NK-92 treated with Interleukin-12 subunit alpha and Interleukin-12 subunit beta, amount 100 ng/mL, for 24 hours (cell line): ENCODE measurements around the gene RUSF1.
"Not testable (repeated sequence)": the region's sequence is repeated elsewhere in the genome, so short reads cannot be mapped to it uniquely, and the experiment has no call there.

Experiments used
- DNase-seq: peaks from one replicate; lab custom pipeline; 2025; lab: John Stamatoyannopoulos, UW

RUSF1 gene

GRCh38 chr16:31507929-31508705 is at the start of gene RUSF1:
Gene RUSF1, minus strand, starts transcription at chr16:31508391. Its CDS starts 18 bp downstream, at chr16:31508373.
- DNase-seq = peak; percentile 79

DNA sequence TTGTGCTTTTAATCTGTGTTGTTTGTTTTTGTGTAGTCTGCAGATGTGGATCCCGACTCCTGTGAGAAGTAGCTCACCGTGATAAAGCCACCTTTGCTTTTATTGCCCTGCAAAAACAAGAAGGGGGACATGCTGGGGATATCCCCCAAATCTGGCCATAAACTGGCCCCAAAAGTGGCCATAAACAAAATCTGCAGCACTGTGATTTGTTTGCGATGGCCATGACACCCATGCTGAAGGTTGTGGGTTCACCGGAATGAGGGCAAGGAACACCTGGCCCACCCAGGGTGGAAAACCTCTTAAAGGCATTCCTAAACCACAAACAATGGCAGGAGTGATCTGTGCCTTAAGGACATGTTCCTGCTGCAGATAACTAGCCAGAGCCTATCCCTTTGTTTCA is 34.6 kb upstream of the RUSF1 start:
- DNase-seq = no peak

- not testable (repeated sequence) for DNase-seq
Measured at GRCh38 chr16:31539762-31540161, 31.6 kb upstream of the RUSF1 start.

- not testable (repeated sequence) for DNase-seq
Measured at GRCh38 chr16:31538243-31538598, 30.0 kb upstream of the RUSF1 start.

GRCh38 chr16:31537362-31538242 is 29.4 kb upstream of the RUSF1 start:
- DNase-seq = no peak

- no peak for DNase-seq
Measured at GRCh38 chr16:31536804-31537361, 28.7 kb upstream of the RUSF1 start.

- DNase-seq = no peak
Measured at GRCh38 chr16:31535737-31536136, 27.5 kb upstream of the RUSF1 start.

- no peak for DNase-seq
Measured at GRCh38 chr16:31532896-31533295, 24.7 kb upstream of the RUSF1 start.

GRCh38 chr16:31532120-31532519 is 23.9 kb upstream of the RUSF1 start:
- DNase-seq = no peak

GRCh38 chr16:31531096-31531495 is 22.9 kb upstream of the RUSF1 start:
- DNase-seq = no peak

DNA sequence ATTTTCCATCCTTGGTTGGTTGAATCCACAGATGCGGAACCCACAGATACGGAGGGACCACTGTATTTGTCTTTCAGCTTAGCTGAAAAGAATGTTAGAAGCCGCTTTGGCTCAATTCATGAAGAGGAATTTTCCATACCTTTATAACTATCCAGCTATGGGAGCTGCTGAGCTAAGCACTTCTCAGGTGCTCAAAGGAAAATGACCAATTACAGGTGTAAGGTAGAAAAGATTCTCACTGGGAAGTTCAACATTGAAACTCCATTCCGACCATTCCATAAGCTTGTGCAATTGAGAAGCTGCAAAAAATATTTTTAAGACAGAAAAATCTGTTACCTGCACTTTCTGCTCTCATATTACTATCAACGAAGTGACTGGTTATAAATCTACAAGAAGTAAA is 22.2 kb upstream of the RUSF1 start:
- no peak for DNase-seq

GRCh38 chr16:31529937-31530312 is 21.7 kb upstream of the RUSF1 start:
- no peak for DNase-seq

GRCh38 chr16:31529108-31529936 is 21.1 kb upstream of the RUSF1 start:
- no peak for DNase-seq

GRCh38 chr16:31528523-31529107 is 20.4 kb upstream of the RUSF1 start:
- no peak for DNase-seq

- DNase-seq = no peak
Measured at GRCh38 chr16:31527734-31528274, 19.6 kb upstream of the RUSF1 start, which contains the start of gene AHSP. Gene AHSP, plus strand, starts transcription at chr16:31527900. Its CDS starts 240 bp downstream, at chr16:31528140.

- DNase-seq = no peak
Measured at GRCh38 chr16:31525113-31525512, 16.9 kb upstream of the RUSF1 start.

DNA sequence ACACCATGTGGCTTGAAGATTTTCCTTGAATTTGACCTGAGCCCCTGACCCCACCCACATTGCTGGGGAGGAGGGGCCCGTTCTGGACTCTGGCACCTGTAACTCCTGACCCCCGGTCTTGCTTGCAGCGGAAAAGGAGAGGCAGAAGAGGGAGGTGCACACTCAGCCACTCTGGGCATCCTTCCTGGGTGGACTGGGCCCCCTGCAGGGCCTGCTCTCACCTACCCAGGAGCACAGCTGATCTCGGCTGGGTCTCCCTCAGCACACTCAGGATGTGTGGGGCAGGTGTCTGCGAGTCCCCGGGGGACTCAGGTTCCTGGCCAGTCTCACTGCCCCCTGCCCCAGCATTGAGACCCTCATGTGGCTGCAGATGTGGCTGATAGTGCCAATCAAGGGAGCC is 15.6 kb upstream of the RUSF1 start:
- DNase-seq = not testable (repeated sequence)

DNA sequence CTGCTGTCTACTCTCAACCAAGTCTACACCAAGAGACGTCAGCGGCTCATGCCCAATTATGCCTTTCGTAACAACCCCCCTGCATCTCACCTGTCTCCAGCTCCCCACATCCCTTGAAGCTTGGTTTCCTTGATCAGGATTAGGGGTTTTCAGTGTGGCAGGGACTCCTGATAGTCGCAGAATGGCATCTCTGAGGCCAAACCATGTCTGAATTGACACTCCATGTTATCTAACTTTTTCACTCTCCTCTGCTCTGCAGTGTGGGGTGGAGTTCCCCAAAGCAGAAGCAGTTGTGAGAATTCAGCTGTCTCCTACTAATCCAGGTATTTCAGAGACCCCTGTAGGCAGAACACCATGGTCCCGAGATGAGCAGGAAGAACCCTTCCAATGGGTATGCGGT is 13.9 kb upstream of the RUSF1 start:
- no peak for DNase-seq

GRCh38 chr16:31521368-31521767 is 13.2 kb upstream of the RUSF1 start:
- DNase-seq = no peak

- DNase-seq = no peak
Measured at GRCh38 chr16:31519759-31520431, 11.7 kb upstream of the RUSF1 start.
